Measurements from ENCODE around the gene CFAP210. TPM values are rescaled to one million over a fixed set of nuclear protein-coding genes. Genes with fewer than 3 reads are reported as not detected.
"Not testable (repeated sequence)": the region's sequence is repeated elsewhere in the genome, so short reads cannot be mapped to it uniquely, and the experiment has no call there.

Gene CFAP210
- total RNA-seq, 6 experiments from 2014 or later = 0.10 to 0.19 (median 0.13) TPM; not detected in 2

GRCh38 chr2:169692718-169693117 is 1.5 kb downstream of the CFAP210 start:
- Mint-ChIP-seq H3K36me3 (ENCODE audit: low read depth) (peaks cover 5% of the 10 kb centered on the region; the same call in 1 of the 2 replicates), H3K27me3 (ENCODE audit: insufficient read depth) (peaks cover 12% of the 10 kb centered on the region), H3K4me1 (ENCODE audit: low read depth) (peaks cover 22% of the 10 kb centered on the region), H3K27ac (no peak overlapping the region), H3K9me3 (peaks cover 13% of the 10 kb centered on the region; the same call in 1 of the 2 replicates), H3K4me3 (no peak overlapping the region)
- DNase-seq = no peak
- TF ChIP-seq CTCF (IDR thresholded peaks at IDR 0.05) = no peak

- DNase-seq = no peak
- Mint-ChIP-seq H3K4me3 (no peak overlapping the region), H3K36me3 (ENCODE audit: low read depth) (peaks cover 5% of the 10 kb centered on the region; the same call in 1 of the 2 replicates), H3K27ac (no peak overlapping the region), H3K4me1 (ENCODE audit: low read depth) (peaks cover 15% of the 10 kb centered on the region), H3K27me3 (ENCODE audit: insufficient read depth) (peaks cover 12% of the 10 kb centered on the region), H3K9me3 (peaks cover 13% of the 10 kb centered on the region; the same call in 1 of the 2 replicates)
- TF ChIP-seq CTCF (IDR thresholded peaks at IDR 0.05) = no peak
Measured at GRCh38 chr2:169690958-169691357, 3.2 kb downstream of the CFAP210 start.

- peaks cover 13% of the 10 kb centered on the region; the same call in 1 of the 2 replicates for H3K9me3 Mint-ChIP-seq
- H3K27ac Mint-ChIP-seq; H3K4me1 Mint-ChIP-seq (ENCODE audit: low read depth); H3K36me3 Mint-ChIP-seq (ENCODE audit: low read depth); H3K4me3 Mint-ChIP-seq; DNase-seq: not testable (repeated sequence)
- H3K27me3 Mint-ChIP-seq (ENCODE audit: insufficient read depth) = peaks cover 12% of the 10 kb centered on the region
Measured at GRCh38 chr2:169687943-169688342, 6.3 kb downstream of the CFAP210 start.

GRCh38 chr2:169686825-169687224 is 7.4 kb downstream of the CFAP210 start:
- not testable (repeated sequence) for H3K4me1 Mint-ChIP-seq (ENCODE audit: low read depth); H3K36me3 Mint-ChIP-seq (ENCODE audit: low read depth); H3K4me3 Mint-ChIP-seq; DNase-seq; H3K27ac Mint-ChIP-seq; H3K27me3 Mint-ChIP-seq (ENCODE audit: insufficient read depth)
- H3K9me3 Mint-ChIP-seq = peaks cover 13% of the 10 kb centered on the region; the same call in 1 of the 2 replicates

- H3K27me3 Mint-ChIP-seq (ENCODE audit: insufficient read depth); H3K36me3 Mint-ChIP-seq (ENCODE audit: low read depth); H3K27ac Mint-ChIP-seq; H3K4me1 Mint-ChIP-seq (ENCODE audit: low read depth); DNase-seq; H3K9me3 Mint-ChIP-seq; H3K4me3 Mint-ChIP-seq: not testable (repeated sequence)
Measured at GRCh38 chr2:169684712-169685111, 9.5 kb downstream of the CFAP210 start.

GRCh38 chr2:169684135-169684565 is 10.1 kb downstream of the CFAP210 start:
- H3K4me1 Mint-ChIP-seq (ENCODE audit: low read depth) = no peaks in the 10 kb centered on the region
- H3K36me3 Mint-ChIP-seq (ENCODE audit: low read depth) = no peaks in the 10 kb centered on the region

More at GRCh38 chr2:169684135-169684565, 10.1 kb downstream of the CFAP210 start:
- Mint-ChIP-seq H3K27me3 (ENCODE audit: insufficient read depth) (peaks cover 4% of the 10 kb centered on the region), H3K27ac (no peak overlapping the region), H3K4me3 (no peak overlapping the region), H3K9me3 (peaks cover 8% of the 10 kb centered on the region; the same call in 1 of the 2 replicates)
- no peak for DNase-seq
- TF ChIP-seq CTCF (IDR thresholded peaks at IDR 0.05) = no peak
